ENCODE measurements around the gene CRY2. TPM values are rescaled to one million over a fixed set of nuclear protein-coding genes. Genes with fewer than 3 reads are reported as not detected.

CRY2 gene
- total and polyA plus RNA-seq, 2 donors (not counting 1 experiment from before 2014, with no cell fraction given) = 8.3 to 21.5 TPM

DNA sequence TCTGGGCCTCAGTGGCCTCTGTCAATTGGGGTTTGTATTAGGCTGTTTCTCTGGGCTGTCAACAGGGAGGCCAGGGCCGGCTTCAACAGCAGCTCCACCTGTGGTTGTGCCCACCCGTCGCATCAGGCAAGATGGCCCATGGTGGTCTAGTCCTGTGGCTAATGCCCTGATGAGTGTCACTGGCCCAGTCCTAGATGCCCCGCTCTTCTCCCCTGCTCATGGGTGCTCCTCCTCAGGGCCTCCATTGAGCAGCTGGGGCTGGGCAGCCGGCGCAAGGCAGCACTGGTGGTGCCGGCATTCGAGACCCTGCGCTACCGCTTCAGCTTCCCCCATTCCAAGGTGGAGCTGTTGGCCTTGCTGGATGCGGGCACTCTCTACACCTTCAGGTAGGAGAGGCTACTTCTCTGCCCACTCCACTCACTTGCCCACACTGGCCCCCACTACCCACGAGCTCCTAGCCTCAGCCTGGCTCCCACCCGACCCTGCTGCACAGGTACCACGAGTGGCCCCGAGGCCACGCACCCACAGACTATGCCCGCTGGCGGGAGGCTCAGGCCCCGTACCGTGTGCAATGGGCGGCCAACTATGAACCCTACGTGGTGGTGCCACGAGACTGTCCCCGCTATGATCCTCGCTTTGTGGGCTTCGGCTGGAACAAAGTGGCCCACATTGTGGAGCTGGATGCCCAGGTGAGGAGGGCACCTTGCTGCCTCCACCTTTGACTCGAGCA, 80.6 kb downstream of the CRY2 start:
- Histone ChIP-seq H3K9me3 (ENCODE audit: control insufficient read depth, insufficient read depth, low read depth, low read length) (no peaks in the 10 kb centered on the region), H3K4me3 (replicated peaks in 1 of 4; ENCODE audit: control extremely low read depth in 1 of 4, insufficient read depth in 1 of 4, low read depth in 3 of 4, low read length in 4 of 4) (no peak overlapping the region), H3K4me2 (ENCODE audit: extremely low read depth, insufficient read depth, low read length) (no peak overlapping the region), H4K20me1 (ENCODE audit: control insufficient read depth, extremely low read depth, insufficient read depth, low read length) (no peaks in the 10 kb centered on the region), H3K4me1 (ENCODE audit: control insufficient read depth, extremely low read depth, insufficient read depth, low read length) (no peaks in the 10 kb centered on the region), H2AFZ (ENCODE audit: low read length) (no peak overlapping the region), H3K27ac (ENCODE audit: insufficient read depth, low read length) (no peak overlapping the region), H3K9ac (ENCODE audit: insufficient read depth, low read length) (no peak overlapping the region), H3K36me3 (ENCODE audit: control insufficient read depth, insufficient read depth, low read length) (peaks cover 2% of the 10 kb centered on the region), H3K79me2 (ENCODE audit: control insufficient read depth, insufficient read depth, low read length) (no peaks in the 10 kb centered on the region), H3K27me3 (ENCODE audit: control insufficient read depth, insufficient read depth, low read length) (peaks cover 15% of the 10 kb centered on the region)
- no peak for DNase-seq (ENCODE audit: low read depth in 2 of 2)
- TF ChIP-seq EZH2 (IDR thresholded peaks at IDR 0.05; ENCODE audit: low read length, missing control alignments) = no peak
- TF ChIP-seq, protein P1, sequence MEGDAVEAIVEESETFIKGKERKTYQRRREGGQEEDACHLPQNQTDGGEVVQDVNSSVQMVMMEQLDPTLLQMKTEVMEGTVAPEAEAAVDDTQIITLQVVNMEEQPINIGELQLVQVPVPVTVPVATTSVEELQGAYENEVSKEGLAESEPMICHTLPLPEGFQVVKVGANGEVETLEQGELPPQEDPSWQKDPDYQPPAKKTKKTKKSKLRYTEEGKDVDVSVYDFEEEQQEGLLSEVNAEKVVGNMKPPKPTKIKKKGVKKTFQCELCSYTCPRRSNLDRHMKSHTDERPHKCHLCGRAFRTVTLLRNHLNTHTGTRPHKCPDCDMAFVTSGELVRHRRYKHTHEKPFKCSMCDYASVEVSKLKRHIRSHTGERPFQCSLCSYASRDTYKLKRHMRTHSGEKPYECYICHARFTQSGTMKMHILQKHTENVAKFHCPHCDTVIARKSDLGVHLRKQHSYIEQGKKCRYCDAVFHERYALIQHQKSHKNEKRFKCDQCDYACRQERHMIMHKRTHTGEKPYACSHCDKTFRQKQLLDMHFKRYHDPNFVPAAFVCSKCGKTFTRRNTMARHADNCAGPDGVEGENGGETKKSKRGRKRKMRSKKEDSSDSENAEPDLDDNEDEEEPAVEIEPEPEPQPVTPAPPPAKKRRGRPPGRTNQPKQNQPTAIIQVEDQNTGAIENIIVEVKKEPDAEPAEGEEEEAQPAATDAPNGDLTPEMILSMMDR (conservative IDR thresholded peaks at IDR 0.05 in 1 of 2, IDR thresholded peaks at IDR 0.05 in 1 of 2; ENCODE audit: low read depth in 1 of 2, low read length in 2 of 2) = no peak

DNA sequence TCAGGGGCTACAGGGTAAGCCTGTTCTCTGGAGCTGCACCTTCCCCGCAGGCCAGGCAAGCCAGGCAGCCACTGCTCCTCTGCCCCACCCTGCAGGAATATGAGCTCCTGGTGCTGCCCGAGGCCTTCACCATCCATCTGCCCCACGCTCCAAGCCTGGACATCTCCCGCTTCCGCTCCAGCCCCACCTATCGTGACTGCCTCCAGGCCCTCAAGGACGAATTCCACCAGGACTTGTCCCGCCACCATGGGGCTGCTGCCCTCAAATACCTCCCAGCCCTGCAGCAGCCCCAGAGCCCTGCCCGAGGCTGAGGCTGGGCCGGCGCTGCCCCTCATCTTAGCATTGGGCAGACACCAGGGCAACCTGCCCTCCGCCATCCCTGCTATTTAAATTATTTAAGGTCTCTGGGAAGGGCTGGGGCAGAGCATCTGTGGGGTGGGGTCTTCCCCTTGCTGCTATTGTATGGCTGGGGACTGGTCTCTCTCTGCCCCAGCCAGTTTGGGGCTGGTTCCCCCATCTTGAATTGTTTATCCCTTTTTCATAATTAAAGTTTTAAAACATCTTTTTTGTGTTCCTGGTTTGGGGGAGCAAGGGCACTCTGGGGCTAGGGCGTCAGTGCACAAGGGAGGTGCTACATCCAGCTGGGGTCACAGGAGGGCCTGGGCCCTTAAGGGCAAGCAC, 81.4 kb downstream of the CRY2 start:
- H3K4me3 ChIP-seq (replicated peaks in 1 of 4; ENCODE audit: control extremely low read depth in 1 of 4, insufficient read depth in 1 of 4, low read depth in 3 of 4, low read length in 4 of 4) = no peak overlapping the region
- H3K4me1 ChIP-seq (ENCODE audit: control insufficient read depth, extremely low read depth, insufficient read depth, low read length) = no peaks in the 10 kb centered on the region
- no peaks in the 10 kb centered on the region for H3K9me3 ChIP-seq (ENCODE audit: control insufficient read depth, insufficient read depth, low read depth, low read length)
- no peak for DNase-seq (ENCODE audit: low read depth in 2 of 2)
- no peak overlapping the region for H3K27ac ChIP-seq (ENCODE audit: insufficient read depth, low read length)
- H3K27me3 ChIP-seq (ENCODE audit: control insufficient read depth, insufficient read depth, low read length) = peaks cover 8% of the 10 kb centered on the region
- no peaks in the 10 kb centered on the region for H3K79me2 ChIP-seq (ENCODE audit: control insufficient read depth, insufficient read depth, low read length)
- no peak overlapping the region for H2AFZ ChIP-seq (ENCODE audit: low read length)
- H3K9ac ChIP-seq (ENCODE audit: insufficient read depth, low read length) = no peak overlapping the region
- H4K20me1 ChIP-seq (ENCODE audit: control insufficient read depth, extremely low read depth, insufficient read depth, low read length) = no peaks in the 10 kb centered on the region
- no peak overlapping the region for H3K4me2 ChIP-seq (ENCODE audit: extremely low read depth, insufficient read depth, low read length)
- TF ChIP-seq, protein P1 (conservative IDR thresholded peaks at IDR 0.05 in 1 of 2, IDR thresholded peaks at IDR 0.05 in 1 of 2; ENCODE audit: low read depth in 1 of 2, low read length in 2 of 2) = no peak
- no peak for TF ChIP-seq EZH2 (IDR thresholded peaks at IDR 0.05; ENCODE audit: low read length, missing control alignments)
- H3K36me3 ChIP-seq (ENCODE audit: control insufficient read depth, insufficient read depth, low read length) = peaks cover 2% of the 10 kb centered on the region

DNA sequence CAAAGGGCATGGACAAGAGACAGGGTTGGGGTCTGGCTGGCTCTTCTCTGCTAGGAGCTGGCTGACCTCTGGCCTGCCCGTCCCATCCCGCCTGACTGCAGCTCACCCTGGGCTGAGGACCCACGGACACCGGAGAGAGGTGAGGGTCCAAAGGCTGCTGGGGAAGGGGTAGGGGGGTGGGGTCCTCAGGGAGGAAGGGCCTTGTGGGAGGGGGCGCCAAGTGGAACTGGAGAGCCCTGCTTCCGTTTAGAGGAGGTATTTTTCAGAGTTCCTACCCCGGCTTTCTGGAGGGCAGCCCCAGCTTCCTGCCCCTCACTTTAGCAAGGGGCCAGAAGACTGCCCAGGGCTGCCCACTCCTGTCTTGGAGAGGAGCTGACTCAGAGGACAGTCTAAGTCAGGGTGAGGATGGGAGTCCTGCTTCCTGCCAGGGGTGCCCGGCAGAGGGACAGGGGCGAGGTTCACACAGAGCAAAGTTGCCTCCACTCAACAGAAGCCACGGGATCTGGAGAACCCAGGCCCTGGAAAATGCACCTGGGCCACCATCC, 82.3 kb downstream of the CRY2 start:
- Histone ChIP-seq H2AFZ (ENCODE audit: low read length) (no peak overlapping the region), H3K9ac (ENCODE audit: insufficient read depth, low read length) (no peak overlapping the region), H3K4me1 (ENCODE audit: control insufficient read depth, extremely low read depth, insufficient read depth, low read length) (no peaks in the 10 kb centered on the region), H3K4me3 (replicated peaks in 1 of 4; ENCODE audit: control extremely low read depth in 1 of 4, insufficient read depth in 1 of 4, low read depth in 3 of 4, low read length in 4 of 4) (no peak overlapping the region), H3K27me3 (ENCODE audit: control insufficient read depth, insufficient read depth, low read length) (peaks cover 8% of the 10 kb centered on the region), H3K36me3 (ENCODE audit: control insufficient read depth, insufficient read depth, low read length) (peaks cover 2% of the 10 kb centered on the region), H3K4me2 (ENCODE audit: extremely low read depth, insufficient read depth, low read length) (no peak overlapping the region), H4K20me1 (ENCODE audit: control insufficient read depth, extremely low read depth, insufficient read depth, low read length) (no peaks in the 10 kb centered on the region), H3K79me2 (ENCODE audit: control insufficient read depth, insufficient read depth, low read length) (no peaks in the 10 kb centered on the region), H3K27ac (ENCODE audit: insufficient read depth, low read length) (no peak overlapping the region), H3K9me3 (ENCODE audit: control insufficient read depth, insufficient read depth, low read depth, low read length) (no peaks in the 10 kb centered on the region)
- DNase-seq (ENCODE audit: low read depth in 2 of 2) = no peak
- TF ChIP-seq, protein P1 (conservative IDR thresholded peaks at IDR 0.05 in 1 of 2, IDR thresholded peaks at IDR 0.05 in 1 of 2; ENCODE audit: low read depth in 1 of 2, low read length in 2 of 2) = no peak
- TF ChIP-seq EZH2 (IDR thresholded peaks at IDR 0.05; ENCODE audit: low read length, missing control alignments) = no peak

Data from fibroblast of lung (primary cell).